AG04449 (cell line): ENCODE measurements around the gene GSE1.

Experiments
- CTCF ChIA-PET: fragments of 350-600 bp; formaldehyde crosslinking; extraction: SDS; loops from one replicate; lab custom pipeline; 2021; ENCODE audit warnings: antibody characterized with exemption; lab: Yijun Ruan, JAX
- POLR2A ChIA-PET: fragments of 400-600, 350-600 bp; formaldehyde crosslinking; extraction: SDS; loops from one replicate; lab custom pipeline; 2020; ENCODE audit warnings: antibody characterized with exemption, inconsistent platforms; lab: Yijun Ruan, JAX
- DNase-seq: peaks from one replicate; pipeline ENCODE4 v3.0.0-alpha.2; 2010; ENCODE audit warnings: low read depth, low spot score
- H3K4me3 ChIP-seq: 2 replicates; pipeline ENCODE4 v1.5.1; 2011; ENCODE audit warnings: low read depth, mild to moderate bottlenecking, control low read depth, low read length
- TF ChIP-seq, protein P1 (sequence below): IDR thresholded peaks from one replicate; pipeline ENCODE4 v1.5.1; 2011; ENCODE audit warnings: mild to moderate bottlenecking, moderate library complexity, low read length, control low read depth, inconsistent platforms; ENCODE audit not compliant: insufficient read depth; ENCODE audit errors: missing control alignments

Gene GSE1

DNA sequence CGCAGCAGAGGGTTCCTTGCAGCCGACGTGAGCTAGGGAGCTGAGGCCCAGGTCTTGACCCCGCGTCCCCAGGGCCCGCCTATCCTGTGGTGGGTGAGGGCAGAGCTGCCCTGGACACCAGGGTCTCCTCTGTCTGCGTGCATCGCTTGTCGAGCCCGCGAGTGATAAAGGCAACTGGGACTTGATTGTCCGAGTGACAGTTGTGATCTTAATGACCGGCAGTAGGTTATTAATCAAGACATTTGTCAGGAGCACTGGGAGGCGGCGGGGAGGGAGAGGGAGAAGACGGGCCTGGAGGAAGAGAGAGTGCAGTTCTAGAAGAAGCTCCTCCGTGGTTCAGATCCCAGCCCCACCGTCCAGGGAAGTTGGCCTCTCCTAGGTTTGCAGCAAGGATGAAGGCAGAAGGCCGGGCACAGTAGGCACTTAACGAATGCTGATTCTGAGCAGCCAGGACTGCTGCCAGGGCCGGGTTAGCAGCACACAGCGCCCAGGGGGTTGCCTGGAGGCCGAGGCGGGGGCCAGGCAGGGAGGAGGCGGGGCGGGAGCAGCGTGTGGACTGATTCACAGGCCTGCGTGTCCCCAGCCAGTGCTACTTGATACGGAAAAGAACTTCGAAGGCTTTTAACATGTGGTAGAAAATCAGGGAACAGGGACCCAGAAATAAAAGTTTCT lies 11.3 kb upstream of the GSE1 start:
- CTCF ChIA-PET, result interaction anchor here (1.5 to 3.6 kb wide), 2 partner anchors 8 to 328 kb away, joined by 4 to 28 read pairs; no protein-coding TSS in a partner anchor

GRCh38 chr16:85602402-85603202 lies 10.5 kb upstream of the GSE1 start:
- TF ChIP-seq, protein P1, sequence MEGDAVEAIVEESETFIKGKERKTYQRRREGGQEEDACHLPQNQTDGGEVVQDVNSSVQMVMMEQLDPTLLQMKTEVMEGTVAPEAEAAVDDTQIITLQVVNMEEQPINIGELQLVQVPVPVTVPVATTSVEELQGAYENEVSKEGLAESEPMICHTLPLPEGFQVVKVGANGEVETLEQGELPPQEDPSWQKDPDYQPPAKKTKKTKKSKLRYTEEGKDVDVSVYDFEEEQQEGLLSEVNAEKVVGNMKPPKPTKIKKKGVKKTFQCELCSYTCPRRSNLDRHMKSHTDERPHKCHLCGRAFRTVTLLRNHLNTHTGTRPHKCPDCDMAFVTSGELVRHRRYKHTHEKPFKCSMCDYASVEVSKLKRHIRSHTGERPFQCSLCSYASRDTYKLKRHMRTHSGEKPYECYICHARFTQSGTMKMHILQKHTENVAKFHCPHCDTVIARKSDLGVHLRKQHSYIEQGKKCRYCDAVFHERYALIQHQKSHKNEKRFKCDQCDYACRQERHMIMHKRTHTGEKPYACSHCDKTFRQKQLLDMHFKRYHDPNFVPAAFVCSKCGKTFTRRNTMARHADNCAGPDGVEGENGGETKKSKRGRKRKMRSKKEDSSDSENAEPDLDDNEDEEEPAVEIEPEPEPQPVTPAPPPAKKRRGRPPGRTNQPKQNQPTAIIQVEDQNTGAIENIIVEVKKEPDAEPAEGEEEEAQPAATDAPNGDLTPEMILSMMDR, result no peak
- POLR2A ChIA-PET, result no interaction called here
- no peak overlapping the region for H3K4me3 ChIP-seq
- no peak for DNase-seq
- CTCF ChIA-PET, result interaction anchor here (0.8 to 3.6 kb wide), 4 partner anchors 8 to 328 kb away, joined by 3 to 28 read pairs (median 4); no protein-coding TSS in a partner anchor

More for the DNA sequence above, 11.3 kb upstream of the GSE1 start:
- no peak overlapping the region for H3K4me3 ChIP-seq
- no peak for DNase-seq
- TF ChIP-seq, protein P1, result no peak
- POLR2A ChIA-PET, result no interaction called here

- POLR2A ChIA-PET, result no interaction called here
- H3K4me3 ChIP-seq, result no peak overlapping the region
- TF ChIP-seq, protein P1, result no peak
- no peak for DNase-seq
- CTCF ChIA-PET, result interaction anchor here (0.8 to 1.2 kb wide), 2 partner anchors 13 to 175 kb away, joined by 3 to 4 read pairs; no protein-coding TSS in a partner anchor
These were observed 9.8 kb upstream of the GSE1 start for GRCh38 chr16:85603203-85603755.

GRCh38 chr16:85604145-85604705 lies 8.9 kb upstream of the GSE1 start:
- TF ChIP-seq, protein P1, result no peak
- no peak for DNase-seq
- CTCF ChIA-PET, result no interaction called here
- no peak overlapping the region for H3K4me3 ChIP-seq
- POLR2A ChIA-PET, result no interaction called here

DNA sequence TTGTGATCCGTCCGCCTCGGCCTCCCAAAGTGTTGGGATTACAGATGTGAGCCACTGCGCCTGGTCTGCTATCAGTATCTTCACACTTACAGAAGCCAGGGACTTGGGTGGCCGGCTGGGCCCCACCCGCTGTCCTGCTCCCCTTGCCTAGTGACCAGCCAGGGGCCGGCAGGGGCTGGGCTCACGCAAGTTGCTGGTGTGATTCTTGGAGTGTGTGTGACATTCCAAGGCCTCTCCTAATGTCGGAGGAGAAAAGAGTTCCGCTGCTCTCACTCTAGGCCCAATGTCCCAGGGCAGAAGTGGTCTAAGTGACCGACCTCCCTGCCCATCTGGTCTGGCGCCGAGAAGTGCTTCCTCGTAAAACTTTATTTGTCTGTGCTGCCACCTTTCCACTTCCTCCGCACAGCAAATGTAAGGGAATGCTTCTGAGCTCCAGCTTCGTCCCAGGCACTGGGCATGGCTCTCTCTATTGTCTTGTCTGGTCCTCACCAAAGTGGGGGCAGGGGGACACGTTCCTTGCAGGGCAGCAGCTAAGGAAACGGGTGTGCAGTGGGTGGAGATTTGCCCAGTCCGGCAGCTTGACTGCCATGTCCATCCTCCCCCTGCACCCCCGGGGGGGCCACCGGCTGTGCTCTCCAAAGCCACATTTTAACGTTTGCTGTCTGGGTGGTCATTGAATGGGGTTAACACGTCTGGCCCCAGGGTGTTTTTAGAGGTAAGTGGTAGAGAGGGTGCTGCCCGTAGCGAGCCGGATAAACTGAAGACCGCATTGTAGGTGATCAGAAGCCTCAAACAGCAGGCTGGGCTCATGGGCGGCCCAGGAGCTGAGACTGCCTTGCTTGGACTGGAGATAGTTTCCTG lies 7.8 kb upstream of the GSE1 start:
- ChIA-PET CTCF (interaction anchor here (0.7 to 9.0 kb wide), 7 partner anchors 11 to 360 kb away, joined by 3 to 86 read pairs (median 8); no protein-coding TSS in a partner anchor), POLR2A (no interaction called here)
- no peak overlapping the region for H3K4me3 ChIP-seq
- TF ChIP-seq, protein P1, result no peak
- DNase-seq, result no peak
